ENCODE results near the gene CTSV.
A peak's percentile ranks its signal among the peaks of the same experiment; 100 is the strongest.
"Not testable (repeated sequence)": the region's sequence is repeated elsewhere in the genome, so short reads cannot be mapped to it uniquely, and the experiment has no call there.

CTSV gene

GRCh38 chr9:97038611-97039513 lies at the start of gene CTSV:
CTSV (minus strand) TSS chr9:97039142; CDS start chr9:97038043, 1,099 bp downstream.
- peak; percentile 47 to 59 (median 57) for DNase-seq (ENCODE audit: low read depth in 2 of 3, low spot score in 2 of 3)

- DNase-seq (ENCODE audit: low read depth in 2 of 3, low spot score in 2 of 3) = not testable (repeated sequence)
Observed at GRCh38 chr9:97087668-97088215, 48.8 kb upstream of the CTSV start.

GRCh38 chr9:97084562-97084991 lies 45.6 kb upstream of the CTSV start:
- DNase-seq (ENCODE audit: low read depth in 2 of 3, low spot score in 2 of 3) = not testable (repeated sequence)

DNA sequence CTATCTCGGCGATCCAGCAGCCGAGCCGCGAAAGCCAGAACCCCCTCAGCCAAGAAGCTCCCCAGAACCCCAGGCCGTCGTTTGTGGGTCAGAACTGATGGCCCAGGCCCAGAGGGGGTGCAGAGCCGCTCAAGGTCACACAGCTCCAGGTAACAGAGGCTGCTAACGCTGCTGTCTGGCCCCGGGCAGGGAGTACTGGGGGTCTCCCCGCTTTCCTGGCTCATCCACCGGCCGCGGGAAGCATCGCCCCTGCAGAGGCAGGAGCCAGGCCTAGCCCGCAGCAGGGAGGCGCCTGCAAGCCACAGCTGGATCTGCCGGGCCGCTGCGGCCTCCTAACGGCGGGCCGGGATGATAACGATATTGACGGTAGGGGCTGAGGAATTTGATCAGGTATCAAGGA lies 39.4 kb upstream of the CTSV start:
- DNase-seq (ENCODE audit: low read depth in 2 of 3, low spot score in 2 of 3) = no peak

DNA sequence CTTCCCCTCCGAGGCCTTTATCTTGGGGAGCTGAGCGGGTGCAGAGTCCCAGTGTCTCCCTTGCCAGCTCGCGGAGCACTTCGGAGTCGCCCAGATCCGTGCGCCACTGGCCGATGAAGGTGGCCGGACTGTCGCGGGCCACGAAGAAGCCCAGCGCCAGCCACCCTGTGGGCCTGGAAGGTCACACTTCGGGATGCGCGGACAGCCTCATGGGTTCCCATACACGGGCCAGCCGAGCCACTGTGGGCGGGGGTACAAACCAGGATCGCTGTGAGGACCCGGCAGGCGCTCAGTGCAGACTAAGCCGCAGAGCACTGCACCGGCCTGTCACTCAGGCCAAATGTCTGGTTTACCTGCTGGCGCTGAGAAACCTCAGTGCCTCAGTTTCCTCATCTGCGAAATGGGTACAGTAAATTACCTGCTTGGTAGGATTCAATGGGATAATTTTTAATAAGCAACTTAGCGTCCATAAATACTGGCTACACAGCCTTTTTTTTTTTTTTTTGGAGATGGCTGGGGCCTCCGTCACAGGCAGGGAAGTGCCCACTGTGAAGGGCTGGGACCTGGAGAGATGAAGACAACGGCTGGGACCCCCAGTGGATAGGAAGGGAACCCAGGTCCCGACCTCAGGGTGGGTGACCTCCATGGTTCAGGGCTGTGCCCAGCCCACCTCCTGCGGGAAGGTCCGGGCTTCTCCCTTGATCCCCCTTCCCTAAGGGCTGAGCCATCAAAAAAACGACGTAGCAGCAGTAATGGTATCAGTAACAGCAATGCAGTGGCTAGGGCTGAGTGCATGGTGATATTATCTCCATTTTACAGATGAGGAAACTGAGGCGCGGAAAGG lies 38.7 kb upstream of the CTSV start:
- DNase-seq (ENCODE audit: low read depth in 2 of 3, low spot score in 2 of 3) = no peak

DNA sequence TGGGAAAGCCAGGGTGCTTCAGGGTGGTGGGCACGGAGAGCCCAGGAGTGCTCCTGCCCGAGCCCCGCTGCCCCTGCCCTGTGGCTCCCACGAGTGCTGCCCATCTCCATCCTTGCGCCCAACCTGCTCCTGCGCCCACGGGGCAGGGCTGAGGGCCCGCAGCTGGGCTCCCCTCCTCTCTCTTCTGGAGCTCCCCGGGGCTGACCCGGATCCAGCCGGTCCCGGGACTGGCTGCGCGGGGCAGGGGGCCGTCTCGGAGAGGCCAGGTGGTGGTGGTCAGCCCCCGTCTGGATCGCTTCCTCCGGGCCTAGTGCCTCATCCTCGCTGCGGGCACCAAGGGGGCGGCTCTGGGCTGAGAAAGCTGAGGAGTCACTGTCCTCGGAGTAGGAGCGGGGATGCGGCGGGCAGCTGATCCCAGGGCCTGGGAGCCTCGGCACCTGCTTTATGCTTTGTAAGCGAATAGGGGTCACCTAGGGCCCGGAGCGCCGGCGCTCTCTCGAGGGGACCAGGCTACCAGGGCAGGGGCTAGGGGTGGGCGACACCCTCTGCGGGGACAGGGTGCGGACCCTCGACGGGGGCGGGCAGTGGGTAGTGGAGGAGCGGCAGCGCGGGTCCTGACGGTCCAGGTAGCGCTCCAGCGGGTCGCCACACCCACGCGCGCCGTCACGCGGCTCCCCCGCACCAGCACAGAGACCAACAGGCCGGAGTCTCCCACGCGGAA lies 37.9 kb upstream of the CTSV start:
- DNase-seq (ENCODE audit: low read depth in 2 of 3, low spot score in 2 of 3) = not testable (repeated sequence)

DNA sequence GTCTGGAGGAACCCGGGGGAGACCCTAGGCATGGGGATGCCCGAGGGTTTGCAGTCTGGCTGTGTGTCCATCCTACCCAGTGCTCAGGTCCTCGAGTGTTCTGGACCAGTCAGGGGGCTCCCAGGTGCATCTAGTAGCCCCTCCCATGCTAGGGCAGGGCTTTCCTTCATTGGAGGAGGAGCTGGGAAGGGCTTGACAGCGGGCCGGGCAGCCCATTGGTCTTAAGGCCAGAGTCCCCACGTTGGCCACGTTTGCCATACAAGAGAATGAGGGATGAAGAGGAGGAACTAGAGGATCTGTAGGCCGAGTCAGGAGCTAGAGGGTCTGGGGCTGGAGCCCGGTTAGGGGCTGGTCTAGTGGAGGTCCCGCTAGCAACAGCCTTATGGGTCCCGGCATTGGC lies 37.3 kb upstream of the CTSV start:
- DNase-seq (ENCODE audit: low read depth in 2 of 3, low spot score in 2 of 3) = no peak

DNA sequence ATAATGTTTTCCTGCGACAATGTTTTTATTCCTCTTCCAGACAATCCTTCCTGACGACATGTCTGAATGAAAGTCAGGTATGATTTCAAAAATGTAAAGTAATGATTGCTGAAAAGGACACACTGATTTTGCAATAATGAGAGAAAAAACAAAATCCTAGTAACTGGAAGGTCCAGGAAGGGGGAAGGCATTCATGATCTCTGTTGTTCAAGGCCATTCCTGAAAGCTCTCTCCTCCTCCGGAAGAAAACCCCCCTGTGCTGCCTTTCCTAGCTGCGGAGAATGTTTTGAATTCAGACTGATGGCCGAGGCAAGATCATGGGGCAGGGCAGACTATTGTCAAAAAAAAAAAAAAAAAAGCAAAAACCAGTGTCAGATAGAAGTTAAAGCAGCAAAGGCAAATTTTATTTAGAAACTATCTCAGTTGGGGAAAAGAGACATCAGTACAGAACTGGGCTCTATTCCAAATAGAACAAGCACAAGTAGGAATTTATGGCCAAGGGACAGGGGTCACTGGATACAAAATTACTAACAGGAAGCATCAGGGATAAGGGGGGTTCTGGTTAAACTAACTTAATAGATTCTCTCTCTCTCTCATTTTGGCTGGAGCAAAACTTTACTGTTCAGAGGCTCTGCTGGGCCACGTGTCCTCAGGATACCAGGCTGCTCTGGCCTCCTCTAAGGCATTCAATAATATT lies 36.5 kb upstream of the CTSV start:
- DNase-seq (ENCODE audit: low read depth in 2 of 3, low spot score in 2 of 3) = no peak

DNA sequence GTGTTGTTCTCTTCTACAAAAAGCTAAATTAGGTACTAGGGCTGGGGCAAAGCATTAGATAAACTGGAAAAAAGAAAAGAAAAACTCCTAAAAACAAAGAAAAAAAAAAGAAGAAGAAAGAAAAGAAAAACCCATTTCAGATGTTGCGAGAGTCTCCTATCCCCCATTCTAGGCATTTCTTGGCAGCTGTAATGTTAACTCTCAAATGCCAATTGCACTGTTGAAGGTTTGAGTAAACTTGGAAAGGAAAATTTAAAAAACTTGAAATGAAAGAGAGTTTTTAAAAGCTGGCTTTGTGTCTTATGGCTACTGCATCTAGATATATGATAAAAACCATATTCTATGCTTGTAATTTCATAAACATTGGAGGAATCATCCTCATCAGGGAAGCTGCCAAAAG lies 34.6 kb upstream of the CTSV start:
- DNase-seq (ENCODE audit: low read depth in 2 of 3, low spot score in 2 of 3) = no peak

- DNase-seq (ENCODE audit: low read depth in 2 of 3, low spot score in 2 of 3) = no peak
Observed at GRCh38 chr9:97072285-97072776, 33.4 kb upstream of the CTSV start.

- not testable (repeated sequence) for DNase-seq (ENCODE audit: low read depth in 2 of 3, low spot score in 2 of 3)
Observed at GRCh38 chr9:97070325-97070724, 31.4 kb upstream of the CTSV start.

DNA sequence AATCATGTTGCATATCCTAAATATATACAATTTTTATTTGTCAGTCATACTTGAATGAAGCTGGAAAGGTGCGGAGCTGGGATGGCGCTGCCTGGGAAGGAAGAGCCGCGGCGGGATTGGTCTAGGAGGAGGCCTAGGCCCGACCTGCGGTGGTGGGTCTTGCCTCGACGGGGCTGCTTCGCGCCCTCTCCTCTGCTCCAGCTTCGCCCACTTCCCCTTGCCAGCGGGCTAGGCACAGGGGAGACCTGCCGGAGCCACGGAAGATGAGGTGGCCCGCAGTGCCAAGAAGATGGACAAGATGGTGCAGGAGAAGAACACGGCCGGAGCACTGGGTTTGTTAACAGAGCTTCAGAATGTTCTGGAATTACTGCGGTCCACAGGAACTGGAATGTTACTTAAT lies 28.5 kb upstream of the CTSV start:
- DNase-seq (ENCODE audit: low read depth in 2 of 3, low spot score in 2 of 3) = no peak

DNA sequence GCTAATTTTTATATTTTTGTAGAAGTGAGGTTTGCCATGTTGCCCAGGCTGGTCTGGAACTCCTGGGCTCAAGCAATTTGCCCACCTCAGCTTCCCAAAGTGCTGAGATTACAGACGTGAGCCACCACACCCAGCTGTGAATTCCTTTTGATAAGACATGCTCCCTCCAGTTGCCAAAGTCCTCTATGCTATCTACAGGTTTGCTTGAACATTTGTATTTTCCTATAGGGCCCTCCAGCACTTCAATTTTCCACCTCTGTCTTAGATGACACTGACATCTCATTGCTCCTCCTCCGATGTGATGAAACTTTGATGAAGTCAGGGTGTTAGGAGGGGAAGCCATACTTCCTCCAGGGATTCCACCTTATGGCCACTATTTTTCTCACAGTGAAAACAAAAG lies 25.2 kb upstream of the CTSV start:
- no peak for DNase-seq (ENCODE audit: low read depth in 2 of 3, low spot score in 2 of 3)

DNA sequence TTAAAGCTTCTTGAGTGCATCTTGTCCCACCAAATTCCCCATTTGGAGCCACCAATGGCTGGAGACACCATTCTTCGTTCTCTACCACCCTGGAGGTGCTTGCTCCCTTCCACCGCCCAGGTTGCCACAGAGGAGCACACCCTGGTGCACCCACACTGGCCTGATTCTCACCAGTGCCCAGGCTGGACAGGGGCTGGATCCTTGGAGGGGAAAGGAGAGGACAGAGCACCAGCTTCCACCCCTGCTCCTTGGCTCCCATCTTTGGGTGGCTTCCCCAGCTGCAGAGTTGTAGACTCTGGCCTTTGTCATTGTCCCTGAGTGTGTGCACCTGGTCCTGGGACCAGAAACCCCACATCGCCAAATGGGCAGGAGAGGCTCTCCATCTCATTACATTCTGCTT lies 21.9 kb upstream of the CTSV start:
- DNase-seq (ENCODE audit: low read depth in 2 of 3, low spot score in 2 of 3) = no peak

DNA sequence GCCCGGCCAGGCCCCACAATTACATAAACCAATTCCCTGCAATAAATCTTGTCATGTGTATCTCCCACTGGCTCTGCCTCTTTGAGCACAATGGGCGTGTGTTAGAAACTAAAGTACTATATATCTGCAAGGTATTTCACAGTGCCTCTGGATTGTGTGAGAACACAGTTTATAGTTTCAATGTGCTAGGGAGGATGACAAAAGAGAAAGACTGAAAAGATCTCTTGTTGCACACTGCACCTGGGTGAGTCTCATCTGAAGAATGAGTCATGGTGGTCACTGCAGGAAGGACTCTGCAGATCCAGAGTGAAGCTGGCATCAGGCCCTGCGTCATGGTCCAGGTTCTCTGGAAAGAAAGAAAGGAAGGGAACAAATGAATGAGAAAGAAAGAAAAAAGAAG lies 20.7 kb upstream of the CTSV start:
- DNase-seq (ENCODE audit: low read depth in 2 of 3, low spot score in 2 of 3) = no peak

DNA sequence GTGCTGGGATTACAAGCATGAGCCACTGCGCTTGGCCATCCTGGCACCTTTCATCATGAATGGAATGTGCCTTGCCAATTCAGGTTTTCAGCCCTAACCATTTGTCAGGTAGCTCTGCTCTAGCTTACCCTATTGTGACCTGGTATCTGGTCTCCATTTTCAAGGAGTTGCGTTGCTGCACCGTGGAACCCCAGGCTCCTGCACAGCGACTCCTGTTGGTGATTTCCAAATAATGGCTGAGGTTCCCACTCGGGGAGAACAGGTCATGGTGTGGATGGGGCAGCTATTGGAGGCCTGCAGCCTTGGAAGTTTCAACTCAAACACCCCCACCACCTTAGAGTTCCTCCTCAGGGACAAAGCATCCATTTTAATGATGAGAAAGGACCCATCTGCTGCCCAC lies 18.7 kb upstream of the CTSV start:
- DNase-seq (ENCODE audit: low read depth in 2 of 3, low spot score in 2 of 3) = no peak

GRCh38 chr9:97055891-97056290 lies 16.9 kb upstream of the CTSV start:
- DNase-seq (ENCODE audit: low read depth in 2 of 3, low spot score in 2 of 3) = not testable (repeated sequence)

- no peak for DNase-seq (ENCODE audit: low read depth in 2 of 3, low spot score in 2 of 3)
Observed at GRCh38 chr9:97053717-97054116, 14.8 kb upstream of the CTSV start.

GRCh38 chr9:97052735-97053134 lies 13.8 kb upstream of the CTSV start:
- DNase-seq (ENCODE audit: low read depth in 2 of 3, low spot score in 2 of 3) = no peak

GRCh38 chr9:97046228-97046627 lies 7.3 kb upstream of the CTSV start:
- DNase-seq (ENCODE audit: low read depth in 2 of 3, low spot score in 2 of 3) = no peak
